LNCAP (cell line): Measurements from ENCODE around the gene VPS33A.

Experiments used
- TF ChIP-seq, protein P1 (sequence below): fragments of 450-650 bp; IDR thresholded peaks from 2 replicates; pipeline ENCODE4 v1.5.1; 2017; ENCODE audit warnings: mild to moderate bottlenecking

Gene VPS33A

DNA sequence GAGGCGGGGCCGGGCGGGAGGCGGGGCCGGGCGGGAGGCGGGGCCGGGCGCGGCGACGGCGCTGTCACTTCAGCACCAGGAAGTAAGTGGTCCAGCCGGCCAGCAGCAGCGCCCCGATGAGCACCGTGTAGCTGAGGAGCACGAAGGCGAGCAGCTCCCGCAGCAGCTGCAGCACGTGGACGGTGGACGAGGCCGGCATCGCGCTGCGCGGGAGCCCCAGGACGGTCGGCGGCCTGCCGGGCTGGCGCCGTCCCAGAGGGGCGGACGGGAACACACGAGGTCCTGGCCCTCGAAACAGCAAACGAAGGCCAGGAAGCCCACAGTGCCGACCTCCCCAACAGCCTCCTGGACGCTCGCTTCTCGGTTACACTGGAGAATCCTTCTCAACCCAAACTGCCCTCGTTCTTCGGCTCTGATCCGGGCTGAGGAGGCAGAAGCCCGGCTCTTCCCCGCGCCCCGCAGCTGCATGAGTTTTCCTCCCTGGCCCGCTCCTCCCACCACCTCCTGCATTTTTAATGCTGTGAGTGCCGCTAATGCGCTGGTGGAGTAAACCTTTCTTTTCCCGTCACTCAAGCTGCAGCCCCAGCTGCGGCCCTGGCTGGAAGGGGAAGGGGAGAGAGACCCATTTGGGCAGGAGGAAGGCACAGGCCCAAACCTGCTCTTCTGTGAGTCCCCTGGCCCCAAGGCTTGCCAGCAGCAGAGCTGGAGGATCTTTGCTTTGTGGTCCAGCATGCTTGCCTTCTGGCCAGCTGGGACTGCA, 39.7 kb downstream of the VPS33A start:
- TF ChIP-seq, protein P1, sequence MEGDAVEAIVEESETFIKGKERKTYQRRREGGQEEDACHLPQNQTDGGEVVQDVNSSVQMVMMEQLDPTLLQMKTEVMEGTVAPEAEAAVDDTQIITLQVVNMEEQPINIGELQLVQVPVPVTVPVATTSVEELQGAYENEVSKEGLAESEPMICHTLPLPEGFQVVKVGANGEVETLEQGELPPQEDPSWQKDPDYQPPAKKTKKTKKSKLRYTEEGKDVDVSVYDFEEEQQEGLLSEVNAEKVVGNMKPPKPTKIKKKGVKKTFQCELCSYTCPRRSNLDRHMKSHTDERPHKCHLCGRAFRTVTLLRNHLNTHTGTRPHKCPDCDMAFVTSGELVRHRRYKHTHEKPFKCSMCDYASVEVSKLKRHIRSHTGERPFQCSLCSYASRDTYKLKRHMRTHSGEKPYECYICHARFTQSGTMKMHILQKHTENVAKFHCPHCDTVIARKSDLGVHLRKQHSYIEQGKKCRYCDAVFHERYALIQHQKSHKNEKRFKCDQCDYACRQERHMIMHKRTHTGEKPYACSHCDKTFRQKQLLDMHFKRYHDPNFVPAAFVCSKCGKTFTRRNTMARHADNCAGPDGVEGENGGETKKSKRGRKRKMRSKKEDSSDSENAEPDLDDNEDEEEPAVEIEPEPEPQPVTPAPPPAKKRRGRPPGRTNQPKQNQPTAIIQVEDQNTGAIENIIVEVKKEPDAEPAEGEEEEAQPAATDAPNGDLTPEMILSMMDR = no peak

DNA sequence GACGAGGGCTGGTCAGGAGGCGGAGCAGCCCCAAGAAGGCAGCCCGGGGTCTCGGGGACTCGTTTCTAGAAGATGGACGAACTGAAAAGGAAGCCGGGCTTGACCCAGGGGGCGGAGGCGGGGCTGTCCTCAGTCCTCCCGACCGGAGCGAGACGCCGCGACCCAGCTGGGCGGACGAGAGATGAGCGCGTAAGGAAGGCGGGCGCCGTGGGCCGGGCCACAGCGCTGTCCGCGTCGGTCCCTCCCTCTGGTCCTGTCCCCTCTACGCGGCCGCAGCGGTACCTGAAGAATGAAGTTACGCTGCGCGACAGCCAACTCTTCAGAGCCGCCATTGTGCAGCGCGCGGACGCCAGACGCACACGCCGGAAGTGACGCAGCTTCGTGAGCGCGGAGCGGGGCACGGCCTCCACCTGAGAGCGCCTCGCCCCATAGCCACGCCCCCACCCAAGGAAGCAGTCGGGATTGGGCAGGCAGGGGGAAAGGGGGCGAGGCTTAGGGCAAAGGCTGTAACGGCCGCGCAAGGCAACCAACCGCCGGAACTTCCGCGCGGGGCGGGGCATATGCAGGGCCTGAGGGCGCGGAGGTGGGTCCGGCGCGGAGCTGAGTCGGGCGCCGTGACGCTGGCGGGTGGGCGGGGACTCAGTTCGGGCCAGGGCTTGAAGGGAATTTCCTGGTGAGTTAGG, 40.5 kb downstream of the VPS33A start, which contains the start of gene DIABLO:
DIABLO (minus strand) TSS at position 370 of the 683 bp plus-strand sequence; CDS start at position 332, 38 bp downstream.
- TF ChIP-seq, protein P1 = no peak

DNA sequence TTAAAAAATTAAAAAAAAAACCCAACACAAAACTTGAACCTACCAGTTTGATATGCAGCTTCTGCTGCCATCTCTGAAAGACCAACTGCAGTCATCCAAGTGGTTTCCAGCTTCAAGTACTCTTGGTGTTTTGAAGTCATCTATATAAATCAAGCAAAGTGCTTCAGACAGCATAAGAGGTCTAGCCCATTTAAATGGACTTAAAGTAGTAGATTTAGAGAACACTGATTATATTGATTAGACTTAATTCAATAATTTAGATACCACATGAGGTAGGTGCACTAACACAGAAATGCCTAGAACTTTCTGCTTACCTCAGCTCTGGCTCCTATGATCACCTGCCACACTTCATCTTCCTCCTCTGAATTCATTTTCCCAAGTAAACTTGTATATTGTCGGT, 49.8 kb downstream of the VPS33A start:
- TF ChIP-seq, protein P1 = no peak

DNA sequence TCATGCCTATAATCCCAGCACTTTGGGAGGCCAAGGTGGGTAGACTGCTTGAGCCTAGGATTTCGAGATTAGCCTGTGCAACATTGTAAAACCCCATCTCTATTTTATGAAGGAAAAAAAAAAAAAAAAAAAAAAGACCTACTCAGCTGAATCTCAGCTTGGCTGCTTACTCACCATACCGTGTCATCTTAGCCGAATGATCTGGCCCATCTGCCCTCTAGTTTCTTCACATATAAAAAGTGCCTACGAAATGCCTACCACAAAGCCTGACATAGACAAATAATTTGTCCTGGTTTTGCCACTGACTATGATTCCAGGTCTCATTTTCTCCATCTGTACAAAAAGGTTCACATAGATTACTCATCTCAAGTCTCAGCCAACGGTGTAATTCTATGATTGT, 50.5 kb downstream of the VPS33A start:
- TF ChIP-seq, protein P1 = no peak

DNA sequence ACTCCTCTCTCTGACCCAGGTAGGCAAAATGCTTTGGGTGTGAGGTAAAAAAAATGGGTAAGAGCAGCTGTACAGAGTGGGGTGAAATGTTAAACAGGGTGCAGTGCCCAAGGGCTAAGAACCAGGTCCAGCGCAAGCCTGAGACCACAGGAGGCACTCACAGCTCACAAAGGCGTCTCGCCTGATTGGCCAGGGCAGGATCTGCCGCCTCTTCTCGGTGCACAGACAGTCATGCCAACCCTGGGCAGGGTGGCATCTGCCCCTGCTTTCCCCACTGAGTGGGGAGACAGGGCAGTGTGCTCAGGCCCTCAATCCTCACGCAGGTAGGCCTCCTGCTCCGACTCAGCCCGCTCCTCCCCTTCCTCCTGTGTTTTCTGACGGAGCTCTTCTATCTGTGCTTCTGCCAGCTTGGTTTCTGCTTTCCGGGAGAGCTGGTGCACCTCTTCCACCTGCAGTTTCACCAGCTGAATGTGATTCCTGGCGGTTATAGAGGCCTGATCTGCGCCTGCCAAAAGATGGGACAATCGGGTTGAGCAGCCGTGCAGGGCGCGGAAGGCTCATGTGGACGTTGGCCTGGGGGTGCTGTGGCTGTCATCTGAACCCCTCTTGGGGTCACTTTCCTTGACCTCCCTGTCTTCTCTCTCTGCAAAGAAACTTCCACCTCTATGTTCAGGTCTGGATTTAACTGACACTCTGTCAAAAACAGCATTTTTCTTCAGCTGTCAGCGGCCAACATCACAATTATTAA, 58.0 kb downstream of the VPS33A start:
- TF ChIP-seq, protein P1 = no peak

DNA sequence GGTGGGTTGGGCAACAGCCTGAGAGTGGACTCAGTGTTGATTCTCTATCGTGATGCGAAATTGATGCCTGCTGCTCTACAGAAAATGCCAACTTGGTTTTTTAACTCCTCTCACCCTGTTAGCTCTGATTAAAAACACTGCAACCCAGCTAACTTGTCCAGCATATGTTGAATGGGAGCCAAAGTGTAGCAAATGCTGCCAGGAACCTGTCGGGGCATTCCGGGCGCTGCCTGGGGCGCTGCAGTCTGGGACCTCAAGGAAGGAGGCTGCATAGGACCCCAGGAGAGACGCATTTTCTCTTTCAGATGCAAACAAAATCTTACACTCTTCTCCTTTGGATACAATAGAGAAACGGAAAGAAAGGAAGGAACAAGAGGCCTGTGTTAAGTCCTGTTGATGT, 58.9 kb downstream of the VPS33A start:
- TF ChIP-seq, protein P1 = no peak

DNA sequence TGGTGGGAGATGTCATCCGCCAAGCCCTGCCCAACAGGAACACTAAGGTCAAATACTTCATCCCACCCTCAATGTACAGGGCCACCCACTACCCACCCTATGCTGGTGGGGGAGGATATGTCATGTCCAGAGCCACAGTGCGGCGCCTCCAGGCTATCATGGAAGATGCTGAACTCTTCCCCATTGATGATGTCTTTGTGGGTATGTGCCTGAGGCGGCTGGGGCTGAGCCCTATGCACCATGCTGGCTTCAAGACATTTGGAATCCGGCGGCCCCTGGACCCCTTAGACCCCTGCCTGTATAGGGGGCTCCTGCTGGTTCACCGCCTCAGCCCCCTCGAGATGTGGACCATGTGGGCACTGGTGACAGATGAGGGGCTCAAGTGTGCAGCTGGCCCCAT, 59.3 kb downstream of the VPS33A start:
- TF ChIP-seq, protein P1 = no peak
